ENCODE data around the gene CDC27.
"Not testable (repeated sequence)": the region's sequence is repeated elsewhere in the genome, so short reads cannot be mapped to it uniquely, and the experiment has no call there.

The CDC27 gene

DNA sequence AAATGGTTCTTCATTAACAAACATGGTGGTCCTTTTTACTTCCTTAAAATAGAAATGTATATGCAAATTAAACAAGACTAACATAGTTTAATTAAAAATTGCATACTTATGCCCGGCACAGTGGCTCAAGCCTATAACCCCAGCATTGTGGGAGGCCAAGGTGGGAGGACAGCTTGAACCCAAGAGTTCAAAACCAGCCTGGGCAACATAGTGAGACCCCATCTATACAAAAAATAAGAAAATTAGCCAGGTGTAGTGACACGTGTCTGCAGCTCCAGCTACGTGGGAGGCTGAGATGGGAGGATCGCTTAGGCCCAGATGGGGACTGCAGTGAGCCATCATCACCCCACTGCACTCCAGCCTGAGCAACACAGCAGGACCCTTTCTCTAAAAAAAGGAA is 18.4 kb downstream of the CDC27 start:
- no peaks in the 10 kb centered on the region for H3K27me3 Mint-ChIP-seq
- H3K4me1 Mint-ChIP-seq: peaks cover 14% of the 10 kb centered on the region
- peaks cover 26% of the 10 kb centered on the region for H3K36me3 Mint-ChIP-seq
- peak overlapping the region; percentile 45 for H3K27ac Mint-ChIP-seq
- DNase-seq (ENCODE audit: low spot score in 2 of 2) (no peak), ATAC-seq (ENCODE audit: low read depth) (no peak)
- H3K9me3 Mint-ChIP-seq: peaks cover 2% of the 10 kb centered on the region
- no peak overlapping the region for H3K4me3 Mint-ChIP-seq

DNA sequence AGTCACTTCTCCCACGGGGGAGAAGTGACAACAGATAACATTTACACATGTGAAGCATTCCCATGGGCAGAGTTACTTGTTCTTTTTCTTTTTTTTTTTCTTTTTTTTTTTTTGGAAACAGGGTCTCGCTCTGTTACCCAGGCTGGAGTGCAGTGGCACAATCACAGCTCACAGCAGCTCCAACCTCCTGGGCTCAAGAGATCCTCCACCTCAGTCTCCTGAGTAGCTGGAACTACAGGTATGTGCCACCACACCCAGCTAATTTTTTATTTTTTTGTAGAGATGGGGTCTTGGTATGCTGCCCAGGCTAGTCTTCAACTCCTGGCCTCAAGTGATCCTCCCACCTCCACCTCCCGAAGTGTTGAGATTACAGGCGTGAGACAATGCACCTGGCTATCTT is 20.2 kb downstream of the CDC27 start:
- not testable (repeated sequence) for H3K27me3 Mint-ChIP-seq; H3K27ac Mint-ChIP-seq; H3K9me3 Mint-ChIP-seq; H3K4me3 Mint-ChIP-seq; DNase-seq (ENCODE audit: low spot score in 2 of 2); ATAC-seq (ENCODE audit: low read depth)
- Mint-ChIP-seq H3K36me3 (peaks cover 26% of the 10 kb centered on the region), H3K4me1 (peaks cover 10% of the 10 kb centered on the region)

DNA sequence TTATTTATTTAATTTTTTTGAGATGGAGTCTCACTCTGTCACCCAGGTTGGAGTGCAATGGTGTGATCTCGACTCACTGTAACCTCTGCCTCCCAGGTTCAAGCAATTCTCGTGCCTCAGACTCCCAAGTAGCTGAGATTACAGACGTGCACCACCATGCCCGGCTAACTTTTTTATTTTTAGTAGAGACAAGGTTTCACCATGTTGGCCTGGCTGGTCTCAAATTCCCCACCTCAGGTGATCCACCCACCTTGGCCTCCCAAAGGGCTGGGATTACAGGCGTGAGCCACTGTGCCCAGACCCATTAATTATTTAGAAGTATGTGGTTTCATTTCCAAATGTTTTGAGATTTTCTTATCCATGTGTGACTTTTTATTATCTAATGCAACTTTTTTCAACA is 22.2 kb downstream of the CDC27 start:
- H3K4me1 Mint-ChIP-seq: peaks cover 14% of the 10 kb centered on the region
- not testable (repeated sequence) for H3K9me3 Mint-ChIP-seq; ATAC-seq (ENCODE audit: low read depth); H3K27me3 Mint-ChIP-seq; H3K4me3 Mint-ChIP-seq; DNase-seq (ENCODE audit: low spot score in 2 of 2)
- peaks cover 26% of the 10 kb centered on the region for H3K36me3 Mint-ChIP-seq
- H3K27ac Mint-ChIP-seq: peak overlapping the region; percentile 32

DNA sequence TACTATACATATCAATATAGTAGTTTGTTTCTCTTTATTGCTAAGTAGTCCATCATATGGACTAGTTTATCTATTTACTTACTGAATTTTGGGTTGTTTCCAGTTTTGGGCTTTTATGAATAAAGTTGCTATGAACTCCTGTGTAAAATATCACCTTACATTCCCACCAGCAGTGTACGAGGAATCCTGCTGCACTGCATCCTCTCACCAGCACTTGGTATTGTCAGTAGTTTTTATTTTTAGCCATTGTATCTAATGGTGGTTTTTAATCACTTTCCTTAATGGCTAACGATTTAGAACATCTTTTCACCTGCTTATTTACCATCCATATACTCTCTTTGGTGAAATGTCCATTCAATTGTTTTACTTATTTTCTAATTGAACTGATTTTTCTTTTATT is 24.0 kb downstream of the CDC27 start:
- no peak overlapping the region for H3K4me3 Mint-ChIP-seq
- H3K36me3 Mint-ChIP-seq: peaks cover 21% of the 10 kb centered on the region
- DNase-seq (ENCODE audit: low spot score in 2 of 2) (no peak), ATAC-seq (ENCODE audit: low read depth) (no peak)
- H3K27me3 Mint-ChIP-seq: no peaks in the 10 kb centered on the region
- peaks cover 11% of the 10 kb centered on the region for H3K4me1 Mint-ChIP-seq
- H3K27ac Mint-ChIP-seq: peak overlapping the region; percentile 50
- H3K9me3 Mint-ChIP-seq: no peaks in the 10 kb centered on the region

DNA sequence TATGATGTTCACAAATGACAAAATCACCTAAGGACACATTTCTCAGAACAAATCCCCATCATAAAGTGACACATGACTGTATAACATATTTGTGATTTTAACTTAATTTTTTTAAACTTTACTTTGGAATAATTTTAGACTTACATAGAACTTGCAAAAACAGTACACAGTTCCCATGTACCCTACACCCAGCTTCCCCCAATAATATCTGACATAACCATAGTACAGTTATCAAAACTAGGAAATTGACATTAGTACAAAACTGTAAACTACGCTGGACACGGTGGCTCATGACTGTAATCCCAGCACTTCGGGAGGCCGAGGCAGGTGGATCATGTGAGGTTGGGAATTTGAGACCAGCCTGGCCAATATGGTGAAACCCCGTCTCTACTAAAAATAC is 24.8 kb downstream of the CDC27 start:
- Mint-ChIP-seq H3K4me3 (no peak overlapping the region), H3K27ac (peak overlapping the region; percentile 28), H3K9me3 (no peaks in the 10 kb centered on the region), H3K27me3 (no peaks in the 10 kb centered on the region), H3K36me3 (peaks cover 19% of the 10 kb centered on the region), H3K4me1 (peaks cover 8% of the 10 kb centered on the region)
- DNase-seq (ENCODE audit: low spot score in 2 of 2) (no peak), ATAC-seq (ENCODE audit: low read depth) (no peak)

DNA sequence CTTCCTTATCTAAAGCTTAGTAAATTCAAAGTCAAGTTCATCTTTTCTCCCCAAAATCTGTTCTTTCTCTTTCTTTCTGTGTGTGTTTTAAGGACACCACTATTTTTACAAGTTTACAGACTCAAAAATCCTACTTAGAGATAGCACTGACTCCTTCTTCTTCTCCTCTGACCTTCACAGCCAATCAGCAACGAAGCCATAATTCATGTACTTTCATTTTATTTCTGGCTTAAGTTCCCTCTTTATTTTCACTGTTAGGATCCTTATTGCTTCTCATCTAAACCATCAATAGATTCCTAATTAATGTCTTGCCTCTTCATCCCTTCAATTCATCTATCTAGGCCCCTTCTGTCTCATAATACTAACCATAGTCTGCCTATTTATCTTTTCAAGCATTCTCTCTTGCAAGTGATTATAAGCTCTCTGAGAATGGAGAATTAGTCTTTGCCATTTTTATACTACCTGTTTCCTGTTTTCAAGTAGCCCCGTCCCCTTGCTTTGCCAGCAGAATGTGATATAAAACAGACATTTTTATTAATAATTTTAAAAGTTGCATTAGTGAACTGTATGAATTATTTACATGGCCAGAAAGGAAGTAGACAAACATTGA is 27.0 kb downstream of the CDC27 start:
- ATAC-seq (ENCODE audit: low read depth) (peak; percentile 51), DNase-seq (ENCODE audit: low spot score in 2 of 2) (no peak)
- Mint-ChIP-seq H3K4me1 (peaks cover 8% of the 10 kb centered on the region), H3K9me3 (no peaks in the 10 kb centered on the region), H3K4me3 (peak overlapping the region; percentile 79), H3K36me3 (peaks cover 11% of the 10 kb centered on the region), H3K27ac (peak overlapping the region; percentile 88), H3K27me3 (no peaks in the 10 kb centered on the region)

DNA sequence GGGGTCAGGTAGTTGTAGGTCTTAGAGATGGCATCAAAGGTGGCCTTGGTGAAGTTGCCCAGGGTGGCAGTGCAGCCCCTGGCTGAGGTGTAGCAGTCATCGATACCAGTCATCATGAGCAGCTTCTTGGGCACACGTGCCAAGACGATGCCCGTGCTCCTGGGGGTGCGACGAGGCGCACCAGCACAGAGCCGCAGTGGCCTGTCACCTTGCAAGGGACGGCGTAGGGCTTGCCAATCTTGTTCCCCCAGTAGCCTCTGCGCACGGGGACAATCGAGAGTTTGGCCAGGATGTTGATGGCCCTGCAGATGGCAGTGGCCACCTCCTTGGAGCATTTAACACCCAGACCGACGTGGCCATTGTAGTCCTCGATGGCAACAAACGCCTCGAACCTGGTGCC is 29.8 kb downstream of the CDC27 start:
- Mint-ChIP-seq H3K36me3 (peaks cover 8% of the 10 kb centered on the region), H3K27me3 (no peaks in the 10 kb centered on the region), H3K27ac (no peak overlapping the region), H3K4me1 (peaks cover 8% of the 10 kb centered on the region), H3K9me3 (no peaks in the 10 kb centered on the region), H3K4me3 (no peak overlapping the region)
- ATAC-seq (ENCODE audit: low read depth) (no peak), DNase-seq (ENCODE audit: low spot score in 2 of 2) (no peak)

DNA sequence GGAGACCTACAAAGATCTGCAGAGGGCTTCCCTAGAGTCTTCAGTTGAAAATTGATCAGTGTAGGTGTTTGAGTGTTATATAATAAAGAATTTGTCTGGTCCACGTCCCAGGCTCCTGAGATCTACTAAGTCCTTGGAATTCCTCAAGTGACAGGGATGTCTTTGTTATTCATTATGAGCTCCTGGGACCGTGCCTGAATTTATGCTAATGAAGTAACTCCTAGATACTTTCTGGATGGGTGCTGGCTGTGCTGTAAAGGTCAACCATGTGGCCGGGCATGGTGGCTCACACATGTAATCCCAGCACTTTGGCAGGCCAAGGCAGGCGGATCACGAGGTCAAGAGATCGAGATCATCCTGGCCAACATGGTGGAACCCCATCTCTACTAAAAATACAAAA is 43.7 kb downstream of the CDC27 start:
- Mint-ChIP-seq H3K4me3 (no peak overlapping the region), H3K27ac (no peak overlapping the region), H3K27me3 (no peaks in the 10 kb centered on the region), H3K36me3 (peaks cover 30% of the 10 kb centered on the region), H3K9me3 (no peaks in the 10 kb centered on the region), H3K4me1 (no peaks in the 10 kb centered on the region)
- DNase-seq (ENCODE audit: low spot score in 2 of 2): no peak
- ATAC-seq (ENCODE audit: low read depth): no peak

DNA sequence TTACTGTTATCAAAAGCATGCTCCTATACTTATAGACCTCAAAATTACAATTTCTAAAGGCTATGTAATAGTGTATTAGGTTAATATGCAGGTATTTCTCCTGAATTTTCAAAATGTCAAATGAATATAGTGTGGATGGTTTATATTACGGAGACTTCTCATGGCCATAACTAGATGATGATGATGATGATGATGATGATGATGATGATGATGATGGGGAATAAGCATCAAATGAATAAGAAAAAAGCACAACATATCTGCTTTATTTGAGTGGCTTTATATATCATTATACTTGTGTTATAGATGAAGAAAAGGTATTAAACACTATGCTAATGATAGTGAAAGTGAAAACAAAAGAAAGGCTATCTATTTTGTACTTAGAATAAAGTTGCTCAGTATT is 53.9 kb downstream of the CDC27 start:
- H3K4me1 Mint-ChIP-seq: no peaks in the 10 kb centered on the region
- ATAC-seq (ENCODE audit: low read depth) (no peak), DNase-seq (ENCODE audit: low spot score in 2 of 2) (no peak)
- no peaks in the 10 kb centered on the region for H3K27me3 Mint-ChIP-seq
- H3K9me3 Mint-ChIP-seq: no peaks in the 10 kb centered on the region
- H3K4me3 Mint-ChIP-seq: no peak overlapping the region
- H3K36me3 Mint-ChIP-seq: peaks cover 23% of the 10 kb centered on the region
- no peak overlapping the region for H3K27ac Mint-ChIP-seq

DNA sequence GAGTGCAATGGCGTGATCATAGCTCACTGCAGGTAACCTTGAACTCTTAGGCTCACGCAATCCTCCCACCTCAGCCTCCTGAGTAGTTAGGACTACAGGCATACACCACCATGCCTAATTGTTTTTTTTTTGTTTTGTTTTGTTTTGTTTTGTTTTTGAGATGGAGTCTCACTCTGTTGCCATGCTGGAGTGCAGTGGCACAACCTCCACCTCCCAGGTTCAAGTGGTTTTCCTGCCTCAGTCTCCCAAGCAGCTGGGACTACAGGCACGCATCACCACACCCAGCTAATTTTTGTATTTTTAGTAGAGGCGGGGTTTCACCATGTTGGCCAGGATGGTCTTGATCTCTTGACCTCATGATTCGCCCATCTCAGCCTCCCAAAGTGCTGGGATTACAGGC is 54.7 kb downstream of the CDC27 start:
- H3K27ac Mint-ChIP-seq; H3K4me3 Mint-ChIP-seq; H3K4me1 Mint-ChIP-seq; DNase-seq (ENCODE audit: low spot score in 2 of 2); H3K27me3 Mint-ChIP-seq; H3K9me3 Mint-ChIP-seq; ATAC-seq (ENCODE audit: low read depth): not testable (repeated sequence)
- peaks cover 21% of the 10 kb centered on the region for H3K36me3 Mint-ChIP-seq

DNA sequence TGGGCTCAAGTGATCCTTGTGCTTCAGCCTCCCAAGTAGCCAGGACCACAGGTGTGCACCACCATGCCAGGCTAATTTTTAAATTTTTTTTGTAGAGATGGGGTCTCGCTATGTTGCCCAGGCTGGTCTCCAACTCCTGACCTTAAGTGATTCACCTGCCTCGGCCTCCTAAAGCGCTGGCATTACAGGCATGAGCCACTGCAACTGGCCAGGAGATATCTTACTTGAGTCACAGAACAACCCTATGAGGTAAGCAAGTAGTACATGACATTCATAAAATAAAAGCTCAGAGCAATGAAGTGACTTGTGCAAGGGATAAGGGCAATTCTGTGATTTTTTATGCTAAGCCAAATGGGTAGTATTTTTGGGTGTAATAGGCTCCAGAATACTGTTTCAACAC is 57.3 kb downstream of the CDC27 start:
- Mint-ChIP-seq H3K4me3 (no peak overlapping the region), H3K36me3 (peaks cover 11% of the 10 kb centered on the region), H3K27me3 (no peaks in the 10 kb centered on the region), H3K9me3 (no peaks in the 10 kb centered on the region), H3K4me1 (no peaks in the 10 kb centered on the region), H3K27ac (no peak overlapping the region)
- ATAC-seq (ENCODE audit: low read depth): no peak
- DNase-seq (ENCODE audit: low spot score in 2 of 2): no peak

DNA sequence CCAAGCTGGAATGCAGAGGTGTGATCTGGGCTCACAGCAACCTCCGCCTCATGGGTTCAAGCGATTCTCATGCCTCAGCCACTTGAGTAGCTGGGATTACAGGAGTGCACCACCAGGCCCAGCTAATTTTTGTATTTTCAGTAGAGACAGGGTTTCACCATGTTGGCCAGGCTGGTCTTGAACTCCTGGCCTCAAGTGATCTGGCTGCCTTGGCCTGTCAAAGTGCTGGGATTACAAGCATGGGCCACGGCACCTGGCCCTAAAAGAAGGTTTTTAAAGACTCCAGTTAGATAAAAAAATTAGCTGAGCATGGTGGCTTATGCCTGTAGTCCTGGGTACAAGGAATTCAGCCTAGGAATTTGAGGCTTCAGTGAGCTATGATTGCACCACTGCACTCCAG is 62.3 kb downstream of the CDC27 start:
- not testable (repeated sequence) for DNase-seq (ENCODE audit: low spot score in 2 of 2); H3K9me3 Mint-ChIP-seq; H3K27ac Mint-ChIP-seq; H3K27me3 Mint-ChIP-seq; ATAC-seq (ENCODE audit: low read depth); H3K4me3 Mint-ChIP-seq; H3K4me1 Mint-ChIP-seq
- H3K36me3 Mint-ChIP-seq: peaks cover 13% of the 10 kb centered on the region

DNA sequence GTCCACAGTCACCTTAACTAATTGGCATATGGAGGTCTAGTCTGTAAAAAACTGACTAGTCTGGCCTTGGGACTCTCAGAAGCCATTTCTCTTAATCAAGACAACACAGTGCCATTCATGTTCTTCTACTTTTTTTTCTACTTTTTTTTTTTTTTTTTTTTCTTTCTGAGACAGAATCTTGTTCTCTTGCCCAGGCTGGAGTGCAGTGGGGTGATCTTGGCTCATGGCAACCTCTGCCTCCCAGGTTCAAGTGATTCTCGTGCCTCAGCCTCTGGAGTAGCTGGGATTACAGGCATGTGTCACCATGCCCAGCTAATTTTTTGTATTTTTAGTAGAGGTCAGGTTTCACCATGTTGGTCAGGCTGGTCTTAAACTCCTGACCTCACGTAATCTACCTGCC is 65.8 kb downstream of the CDC27 start:
- peaks cover 18% of the 10 kb centered on the region for H3K36me3 Mint-ChIP-seq
- H3K27ac Mint-ChIP-seq; ATAC-seq (ENCODE audit: low read depth); H3K9me3 Mint-ChIP-seq; DNase-seq (ENCODE audit: low spot score in 2 of 2); H3K4me3 Mint-ChIP-seq; H3K4me1 Mint-ChIP-seq; H3K27me3 Mint-ChIP-seq: not testable (repeated sequence)

DNA sequence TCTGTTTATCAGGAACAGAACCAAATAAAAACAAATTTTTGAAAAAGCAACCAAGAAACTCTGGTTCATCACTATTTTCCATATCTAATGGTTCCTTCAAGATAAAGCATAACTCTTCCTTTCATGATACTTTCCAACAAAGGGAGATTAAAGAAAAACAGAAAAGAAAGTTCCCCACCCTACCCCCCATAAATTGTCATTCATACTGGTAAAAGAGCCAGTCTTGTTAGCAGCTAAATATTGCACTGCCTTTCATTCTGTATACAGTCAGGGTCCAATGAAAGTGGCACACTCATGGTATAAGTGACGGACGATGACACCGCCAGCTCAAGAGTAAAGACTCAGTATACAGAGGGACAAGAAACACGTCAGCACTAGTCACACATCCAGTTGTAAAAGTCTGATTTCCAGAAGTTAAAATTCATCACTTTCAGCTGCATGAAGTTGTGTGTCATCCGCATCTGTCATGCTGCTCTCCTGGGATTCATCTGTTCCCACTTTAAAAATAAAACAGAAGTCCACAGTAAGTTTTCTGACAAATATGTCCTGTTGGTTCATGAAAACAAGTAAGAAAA is 68.5 kb downstream of the CDC27 start:
- no peak for ATAC-seq (ENCODE audit: low read depth)
- Mint-ChIP-seq H3K27me3 (no peaks in the 10 kb centered on the region), H3K36me3 (peaks cover 11% of the 10 kb centered on the region), H3K9me3 (no peaks in the 10 kb centered on the region), H3K4me3 (no peak overlapping the region), H3K27ac (no peak overlapping the region), H3K4me1 (no peaks in the 10 kb centered on the region)
- no peak for DNase-seq (ENCODE audit: low spot score in 2 of 2)
